Neural progenitor cell (in vitro differentiated cells): Measurements from ENCODE around the gene PROZ. TPM values are rescaled to one million over a fixed set of nuclear protein-coding genes. Genes with fewer than 3 reads are reported as not detected.

Experiments used
- DNase-seq: peaks from one replicate; pipeline ENCODE4 v3.0.0-alpha.2; 2016; ENCODE audit warnings: low spot score
- H2AFZ ChIP-seq: fragments of 200-600 bp; sonication (generic); replicated peaks from 2 replicates; pipeline ENCODE4 v1.6.1; 2016; ENCODE audit warnings: antibody characterized with exemption
- H3F3A ChIP-seq: fragments of 200-600 bp; sonication (generic); 2 replicates; pipeline ENCODE4 v1.6.1; 2016; ENCODE audit warnings: antibody characterized with exemption, low read depth
- H3K27ac ChIP-seq: fragments of 200-600 bp; sonication (generic); 2 replicates; pipeline ENCODE4 v1.5.1; 2016; ENCODE audit warnings: mild to moderate bottlenecking
- H3K27me3 ChIP-seq: fragments of 200-600 bp; sonication (generic); 2 replicates; pipeline ENCODE4 v1.6.1; 2016; ENCODE audit warnings: mild to moderate bottlenecking, moderate library complexity
- H3K36me3 ChIP-seq: fragments of 200-600 bp; sonication (generic); 2 replicates; pipeline ENCODE4 v1.5.1; 2016
- H3K4me1 ChIP-seq: fragments of 200-600 bp; sonication (generic); 2 replicates; pipeline ENCODE4 v1.6.1; 2016; ENCODE audit warnings: mixed run types
- H3K4me2 ChIP-seq: fragments of 200-600 bp; sonication (generic); 2 replicates; pipeline ENCODE4 v1.6.1; 2016
- H3K4me3 ChIP-seq: fragments of 200-600 bp; sonication (generic); 2 replicates; pipeline ENCODE4 v1.5.1; 2016
- H3K79me2 ChIP-seq: fragments of 200-600 bp; sonication (generic); 2 replicates; pipeline ENCODE4 v1.6.1; 2016; ENCODE audit warnings: low read depth
- H3K9ac ChIP-seq: fragments of 200-600 bp; sonication (generic); 2 replicates; pipeline ENCODE4 v1.6.1; 2016
- H3K9me3 ChIP-seq: fragments of 200-600 bp; sonication (generic); 2 replicates; pipeline ENCODE4 v1.5.1; 2016; ENCODE audit warnings: low read depth
- H4K20me1 ChIP-seq: fragments of 200-600 bp; sonication (generic); 2 replicates; pipeline ENCODE4 v1.6.1; 2016; ENCODE audit warnings: low read depth
- H3K27ac Mint-ChIP-seq: 3 replicates; pipeline ENCODE4 v1.8.0; 2021; ENCODE audit warnings: mixed read lengths
- H3K27me3 Mint-ChIP-seq: 2 replicates; pipeline ENCODE4 v1.8.0; 2022; ENCODE audit warnings: low read depth, mild to moderate bottlenecking, inconsistent platforms, moderate library complexity, mixed read lengths; ENCODE audit not compliant: insufficient read depth
- H3K36me3 Mint-ChIP-seq: 3 replicates; pipeline ENCODE4 v1.8.0; 2021; ENCODE audit warnings: mixed read lengths
- H3K4me1 Mint-ChIP-seq: 3 replicates; pipeline ENCODE4 v1.8.0; 2021; ENCODE audit warnings: mixed read lengths
- H3K4me3 Mint-ChIP-seq: 3 replicates; pipeline ENCODE4 v1.8.0; 2021; ENCODE audit warnings: mild to moderate bottlenecking, moderate library complexity, mixed read lengths
- H3K9me3 Mint-ChIP-seq: 3 replicates; pipeline ENCODE4 v1.8.0; 2020; ENCODE audit warnings: mixed read lengths
- CTCF ChIP-seq: fragments of 200-600 bp; sonication (generic); IDR thresholded peaks from 2 replicates; pipeline ENCODE4 v1.5.1; 2017; ENCODE audit warnings: antibody characterized with exemption, mild to moderate bottlenecking
- EZH2 ChIP-seq: fragments of 200-600 bp; sonication (generic); IDR thresholded peaks from 2 replicates; pipeline ENCODE4 v1.6.1; 2017; ENCODE audit warnings: antibody characterized with exemption, mild to moderate bottlenecking, moderate library complexity
- EZH2phosphoT487 ChIP-seq: fragments of 200-600 bp; sonication (generic); IDR thresholded peaks from 2 replicates; pipeline ENCODE4 v1.6.1; 2017; ENCODE audit warnings: antibody characterized with exemption
- total RNA-seq: library from RNA; depleted of rRNA; stranded (reverse); fragments of >200 nt; gene quantifications from 2 replicates; pipeline ENCODE4 v1.2.3, GENCODE V29; 2015; ENCODE audit warnings: low replicate concordance

PROZ gene
- total RNA-seq, 1 donor from 2014 or later, result not detected

GRCh38 chr13:113148407-113148806 is 10.0 kb upstream of the PROZ start:
- no peak overlapping the region for H2AFZ ChIP-seq
- Mint-ChIP-seq H3K36me3 (no peaks in the 10 kb centered on the region), H3K27ac (no peak overlapping the region), H3K4me3 (no peak overlapping the region), H3K4me1 (peaks cover 19% of the 10 kb centered on the region), H3K9me3 (no peaks in the 10 kb centered on the region), H3K27me3 (peaks cover 6% of the 10 kb centered on the region)
- no peak for DNase-seq
- H3F3A ChIP-seq, result peaks cover 14% of the 10 kb centered on the region
- H3K27me3 ChIP-seq, result peaks cover 20% of the 10 kb centered on the region
- H3K36me3 ChIP-seq, result no peaks in the 10 kb centered on the region
- H4K20me1 ChIP-seq, result no peaks in the 10 kb centered on the region
- H3K9me3 ChIP-seq, result no peaks in the 10 kb centered on the region
- no peak overlapping the region for H3K4me3 ChIP-seq
- no peak overlapping the region for H3K9ac ChIP-seq
- TF ChIP-seq CTCF, result no peak
- H3K4me1 ChIP-seq, result peaks cover 10% of the 10 kb centered on the region
- H3K79me2 ChIP-seq, result no peaks in the 10 kb centered on the region
- H3K27ac ChIP-seq, result no peak overlapping the region
- H3K4me2 ChIP-seq, result no peak overlapping the region

GRCh38 chr13:113148940-113149503 is 9.4 kb upstream of the PROZ start:
- no peak overlapping the region for H3K4me2 ChIP-seq
- Mint-ChIP-seq H3K36me3 (no peaks in the 10 kb centered on the region), H3K27me3 (peaks cover 6% of the 10 kb centered on the region), H3K4me3 (no peak overlapping the region), H3K4me1 (peaks cover 23% of the 10 kb centered on the region), H3K9me3 (no peaks in the 10 kb centered on the region), H3K27ac (peak overlapping the region; percentile 66)
- H3K79me2 ChIP-seq, result no peaks in the 10 kb centered on the region
- no peak for DNase-seq
- no peak overlapping the region for H2AFZ ChIP-seq
- H3K27ac ChIP-seq, result no peak overlapping the region
- no peak overlapping the region for H3K4me3 ChIP-seq
- H3K9me3 ChIP-seq, result no peaks in the 10 kb centered on the region
- no peak for TF ChIP-seq CTCF
- TF ChIP-seq EZH2, result no peak
- TF ChIP-seq EZH2phosphoT487, result no peak
- no peak overlapping the region for H3K9ac ChIP-seq
- peaks cover 6% of the 10 kb centered on the region for H3K4me1 ChIP-seq
- H3F3A ChIP-seq, result peaks cover 17% of the 10 kb centered on the region
- H3K27me3 ChIP-seq, result peaks cover 24% of the 10 kb centered on the region
- H3K36me3 ChIP-seq, result no peaks in the 10 kb centered on the region
- no peaks in the 10 kb centered on the region for H4K20me1 ChIP-seq

- Histone ChIP-seq H3K27me3 (peaks cover 24% of the 10 kb centered on the region), H3K9me3 (no peaks in the 10 kb centered on the region), H3F3A (peaks cover 24% of the 10 kb centered on the region), H3K79me2 (no peaks in the 10 kb centered on the region), H3K4me2 (no peak overlapping the region), H2AFZ (no peak overlapping the region), H4K20me1 (no peaks in the 10 kb centered on the region), H3K4me1 (peaks cover 6% of the 10 kb centered on the region), H3K4me3 (no peak overlapping the region), H3K36me3 (no peaks in the 10 kb centered on the region), H3K27ac (no peak overlapping the region), H3K9ac (no peak overlapping the region)
- peaks cover 6% of the 10 kb centered on the region for H3K27me3 Mint-ChIP-seq
- DNase-seq, result no peak
- H3K4me3 Mint-ChIP-seq, result no peak overlapping the region
- TF ChIP-seq EZH2 (no peak), EZH2phosphoT487 (no peak), CTCF (no peak)
- no peaks in the 10 kb centered on the region for H3K9me3 Mint-ChIP-seq
- no peaks in the 10 kb centered on the region for H3K36me3 Mint-ChIP-seq
- peaks cover 27% of the 10 kb centered on the region for H3K4me1 Mint-ChIP-seq
- H3K27ac Mint-ChIP-seq, result no peak overlapping the region
Observed at GRCh38 chr13:113149711-113150549, 8.5 kb upstream of the PROZ start.
